ENCODE results near the gene HOXB9. TPM values are rescaled to one million over a fixed set of nuclear protein-coding genes. Genes with fewer than 3 reads are reported as not detected.
A peak's percentile ranks its signal among the peaks of the same experiment; 100 is the strongest.

The HOXB9 gene
- total and polyA plus RNA-seq, 8 donors, result 0.09 to 0.61 (median 0.15) TPM; not detected in 2

DNA sequence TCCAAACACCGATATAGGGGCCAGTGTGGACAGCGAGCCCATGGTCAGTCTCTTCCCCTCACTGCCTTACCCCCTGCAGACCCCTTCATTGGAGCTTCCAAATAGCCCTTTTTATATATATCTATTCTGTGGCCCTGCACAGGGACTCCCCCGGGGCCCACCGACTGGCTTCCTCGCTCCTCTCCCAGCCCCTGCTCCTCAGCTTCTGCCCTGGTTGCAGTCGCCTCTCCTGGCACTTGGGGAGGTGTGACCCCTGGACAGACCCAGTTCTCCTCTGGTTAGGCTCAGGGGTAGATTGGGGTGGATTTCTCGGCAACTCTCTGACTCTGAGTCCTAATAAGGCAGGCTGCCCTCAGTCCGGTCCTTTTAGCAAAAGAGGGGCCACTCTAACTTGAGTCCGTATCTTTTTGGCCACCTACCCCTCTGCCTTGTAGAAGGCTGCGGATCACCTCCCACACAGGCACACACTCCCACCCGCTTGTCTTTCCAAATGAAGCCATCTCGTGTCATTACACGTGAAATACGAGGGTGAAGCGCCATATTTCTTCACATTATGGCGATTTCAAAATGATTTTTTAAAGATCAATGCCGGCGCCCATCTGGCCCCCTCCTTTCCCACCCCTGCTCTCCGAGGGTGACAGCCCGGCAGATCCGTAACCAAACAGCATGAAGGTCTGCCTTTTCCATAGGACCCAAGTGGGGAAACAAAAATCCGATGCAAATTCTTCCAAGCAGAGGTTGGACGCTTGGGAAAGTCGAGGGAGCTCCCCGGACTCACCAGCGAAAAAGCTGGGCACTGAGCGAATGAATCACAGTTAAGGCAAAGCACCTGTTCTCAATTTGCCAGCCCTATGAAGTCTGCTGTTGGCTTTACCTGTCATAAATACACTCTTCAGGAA is 1.7 kb upstream of the HOXB9 start:
- peaks cover 14 to 27% of the 10 kb centered on the region in 2 donors for H3K4me1 ChIP-seq
- H3K27ac ChIP-seq, result no peak overlapping the region
- TF ChIP-seq, protein P1, sequence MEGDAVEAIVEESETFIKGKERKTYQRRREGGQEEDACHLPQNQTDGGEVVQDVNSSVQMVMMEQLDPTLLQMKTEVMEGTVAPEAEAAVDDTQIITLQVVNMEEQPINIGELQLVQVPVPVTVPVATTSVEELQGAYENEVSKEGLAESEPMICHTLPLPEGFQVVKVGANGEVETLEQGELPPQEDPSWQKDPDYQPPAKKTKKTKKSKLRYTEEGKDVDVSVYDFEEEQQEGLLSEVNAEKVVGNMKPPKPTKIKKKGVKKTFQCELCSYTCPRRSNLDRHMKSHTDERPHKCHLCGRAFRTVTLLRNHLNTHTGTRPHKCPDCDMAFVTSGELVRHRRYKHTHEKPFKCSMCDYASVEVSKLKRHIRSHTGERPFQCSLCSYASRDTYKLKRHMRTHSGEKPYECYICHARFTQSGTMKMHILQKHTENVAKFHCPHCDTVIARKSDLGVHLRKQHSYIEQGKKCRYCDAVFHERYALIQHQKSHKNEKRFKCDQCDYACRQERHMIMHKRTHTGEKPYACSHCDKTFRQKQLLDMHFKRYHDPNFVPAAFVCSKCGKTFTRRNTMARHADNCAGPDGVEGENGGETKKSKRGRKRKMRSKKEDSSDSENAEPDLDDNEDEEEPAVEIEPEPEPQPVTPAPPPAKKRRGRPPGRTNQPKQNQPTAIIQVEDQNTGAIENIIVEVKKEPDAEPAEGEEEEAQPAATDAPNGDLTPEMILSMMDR (IDR thresholded peaks at IDR 0.05), result no peak
- intact Hi-C loops (cut with DNase I), result no loop called here
- DNase-seq (no peak), ATAC-seq (no peak)
- H3K4me3 ChIP-seq, result no peak overlapping the region
- peaks cover 99 to 100% of the 10 kb centered on the region in 2 donors for H3K27me3 ChIP-seq
- no peaks in the 10 kb centered on the region for H3K36me3 ChIP-seq
- no peaks in the 10 kb centered on the region for H3K9me3 ChIP-seq

DNA sequence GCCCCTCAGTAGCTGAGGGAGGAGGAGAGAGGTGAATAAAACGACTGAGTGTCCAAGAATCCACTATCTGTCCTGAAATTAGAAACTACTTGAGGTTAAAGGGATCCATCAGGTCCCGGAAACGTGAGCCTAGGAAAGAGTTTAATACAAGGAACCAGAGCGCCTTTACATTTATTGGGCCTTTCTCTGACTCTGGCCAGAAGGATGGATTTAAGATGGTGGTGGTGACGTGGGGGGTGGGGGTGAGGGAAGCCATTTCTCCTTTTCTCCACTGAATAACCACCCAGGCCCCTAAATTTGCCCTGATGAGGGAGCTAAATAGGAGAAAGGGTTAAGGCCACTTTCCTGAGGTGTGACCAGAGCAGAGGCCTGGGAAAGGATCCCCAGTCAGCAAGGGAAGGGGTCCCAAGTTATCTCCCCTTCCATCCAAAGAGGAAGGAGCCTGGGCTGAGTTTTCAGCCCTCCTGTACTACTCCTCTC is 1.0 kb upstream of the HOXB9 start:
- intact Hi-C loops (cut with DNase I), result no loop called here
- no peak for DNase-seq
- no peak overlapping the region for H3K27ac ChIP-seq
- TF ChIP-seq, protein P1 (IDR thresholded peaks at IDR 0.05), result no peak
- H3K4me1 ChIP-seq, result peaks cover 14 to 27% of the 10 kb centered on the region in 2 donors
- H3K36me3 ChIP-seq, result no peaks in the 10 kb centered on the region
- no peak for ATAC-seq
- no peak overlapping the region for H3K4me3 ChIP-seq
- H3K9me3 ChIP-seq, result no peaks in the 10 kb centered on the region
- peaks cover 98 to 100% of the 10 kb centered on the region in 2 donors for H3K27me3 ChIP-seq

DNA sequence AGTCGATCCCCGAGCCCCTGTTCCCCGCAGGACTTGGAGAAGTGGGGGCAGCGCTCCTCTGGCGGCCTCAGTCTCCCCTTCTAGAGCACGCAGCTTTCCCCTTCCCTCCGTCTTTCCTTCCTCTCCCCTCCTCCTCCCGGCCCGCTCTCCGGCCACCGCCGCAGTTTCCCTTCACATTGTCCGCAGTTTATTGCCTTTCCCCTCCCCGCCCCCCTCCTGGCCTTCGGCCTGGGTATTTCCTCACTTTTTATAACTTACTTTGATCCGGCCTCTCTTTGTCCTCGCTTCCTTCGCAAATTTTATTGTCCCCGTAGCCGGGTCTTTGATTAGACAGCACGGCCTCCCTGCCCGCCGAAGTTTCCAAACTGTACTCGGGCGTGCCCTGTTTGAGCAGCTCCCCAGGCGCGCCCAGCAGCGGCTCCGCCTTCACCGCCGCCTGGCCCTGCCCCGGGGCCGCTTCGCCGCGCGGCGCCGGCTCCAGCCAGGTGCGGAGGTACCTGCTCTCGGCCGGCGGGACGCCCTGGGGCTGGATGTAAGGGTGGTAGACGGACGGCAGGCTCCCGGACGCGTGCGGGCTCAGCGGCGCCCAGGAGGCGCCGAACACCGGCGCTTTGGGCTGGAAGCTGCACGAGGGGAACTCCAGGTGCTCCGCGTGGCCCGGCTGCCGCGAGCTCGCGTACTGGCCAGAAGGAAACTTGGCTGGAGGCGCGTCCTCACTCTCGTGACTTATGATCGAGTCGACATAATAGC is 488 bp downstream of the HOXB9 start:
- Histone ChIP-seq H3K4me3 (peak overlapping the region; percentile 15 to 26), H3K27me3 (peaks cover 99 to 100% of the 10 kb centered on the region in 2 donors), H3K27ac (no peak overlapping the region), H3K9me3 (no peaks in the 10 kb centered on the region), H3K36me3 (no peaks in the 10 kb centered on the region), H3K4me1 (peaks cover 14 to 27% of the 10 kb centered on the region in 2 donors)
- ATAC-seq (peak; percentile 79), DNase-seq (peak in 1 of 4 donors; percentile 81)
- intact Hi-C loops (cut with DNase I), result no loop called here
- TF ChIP-seq, protein P1 (IDR thresholded peaks at IDR 0.05), result no peak

DNA sequence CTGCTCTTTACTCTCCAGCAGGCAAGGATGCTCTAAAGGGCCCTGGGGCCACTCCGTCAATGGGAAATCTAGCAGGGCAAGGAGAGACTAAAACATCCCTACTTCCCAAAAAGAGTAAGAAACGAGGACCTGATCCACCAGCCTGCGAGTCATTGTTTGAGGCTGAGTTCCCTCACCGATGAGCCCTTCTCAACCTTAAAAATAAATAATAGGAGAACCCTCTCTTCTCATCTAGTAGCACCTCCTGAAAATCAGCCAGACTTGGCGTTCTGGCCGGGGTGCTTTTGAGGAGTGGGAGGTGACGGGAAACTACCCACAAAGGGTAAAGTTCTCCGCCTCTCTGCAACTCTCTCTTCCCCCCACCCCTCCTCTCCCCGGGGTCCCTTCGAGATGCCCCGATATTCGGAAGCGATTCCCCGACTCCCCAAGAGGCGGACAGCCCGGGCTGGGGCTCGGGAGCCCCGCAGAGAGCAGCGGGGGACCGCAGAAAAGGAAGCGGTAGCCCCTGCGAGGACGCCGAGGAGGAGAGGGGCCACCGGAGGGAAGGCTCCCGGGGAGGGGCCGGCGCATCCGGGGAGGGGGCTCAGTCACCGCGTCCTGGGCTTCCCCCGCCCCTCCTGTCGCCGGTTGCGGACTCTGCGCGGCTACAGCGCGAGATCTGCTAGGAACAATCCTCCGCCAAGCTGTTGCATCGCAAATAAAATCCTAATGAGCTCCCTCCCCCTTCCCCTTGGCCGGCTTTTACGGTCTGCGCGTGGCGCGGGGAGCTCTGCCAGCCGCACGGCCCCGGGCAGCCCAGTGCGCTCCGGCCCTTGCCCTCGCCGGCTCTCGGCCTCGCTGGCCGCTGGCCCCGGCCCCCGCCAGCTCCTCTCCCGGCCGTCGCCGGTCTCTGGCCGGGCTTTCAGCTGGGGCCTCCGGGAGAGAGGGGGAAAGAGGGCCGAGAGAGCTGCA is 1.3 kb downstream of the HOXB9 start:
- no peaks in the 10 kb centered on the region for H3K36me3 ChIP-seq
- no peaks in the 10 kb centered on the region for H3K9me3 ChIP-seq
- TF ChIP-seq, protein P1 (IDR thresholded peaks at IDR 0.05), result no peak
- H3K27ac ChIP-seq, result no peak overlapping the region
- DNase-seq (peak in 1 of 4 donors; percentile 50), ATAC-seq (peak; percentile 36)
- peak overlapping the region in 1 of 2 donors; percentile 26 for H3K4me3 ChIP-seq
- peaks cover 99 to 100% of the 10 kb centered on the region in 2 donors for H3K27me3 ChIP-seq
- intact Hi-C loops (cut with DNase I), result no loop called here
- H3K4me1 ChIP-seq, result peaks cover 14 to 27% of the 10 kb centered on the region in 2 donors
